SHP77 (cell line): ENCODE measurements around the gene TSFM.
"Not testable (repeated sequence)": the region's sequence is repeated elsewhere in the genome, so short reads cannot be mapped to it uniquely, and the experiment has no call there.

ENCODE experiments used
- DNase-seq, 2 experiments: peaks; one replicate each; lab custom pipeline; 2025; lab: John Stamatoyannopoulos, UW

Gene TSFM

DNA sequence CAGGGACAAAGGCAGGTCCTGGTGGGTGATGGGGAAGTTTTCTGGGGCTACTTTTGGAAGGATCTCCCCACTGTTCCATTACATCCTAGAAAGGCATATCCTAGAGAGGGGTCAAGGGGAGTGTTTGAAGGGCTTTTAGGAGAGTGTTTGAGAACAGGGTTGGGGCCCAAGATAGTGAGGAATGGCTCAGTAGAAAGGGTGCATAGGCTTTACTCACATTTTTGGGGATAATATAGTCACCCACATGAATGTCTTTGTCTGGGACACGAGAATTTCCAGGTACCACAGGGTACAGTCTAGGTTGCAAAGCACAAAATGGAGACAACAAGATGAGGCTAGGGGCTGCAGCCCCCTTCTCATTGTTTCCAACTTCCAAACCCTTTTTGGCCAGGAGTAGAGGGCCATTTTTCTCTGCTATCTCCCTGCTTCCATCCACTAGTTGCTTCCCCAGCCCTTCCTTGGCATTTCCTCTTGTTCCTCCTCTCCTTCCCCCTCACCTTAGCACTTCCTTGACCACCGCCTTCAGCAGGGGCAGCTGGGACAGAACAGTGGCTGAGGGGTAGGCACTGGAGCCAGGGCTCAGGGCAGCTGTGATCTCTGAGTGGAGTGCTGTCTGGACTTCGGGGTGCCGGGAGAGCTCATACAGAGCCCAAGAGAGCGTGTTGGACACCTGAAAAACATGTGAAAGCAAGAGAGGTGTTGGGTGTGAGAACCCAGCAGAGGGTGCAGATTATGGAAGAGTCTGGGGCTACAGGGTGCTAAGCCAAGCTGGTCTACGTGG lies 18.5 kb upstream of the TSFM start:
- no peak for DNase-seq

DNA sequence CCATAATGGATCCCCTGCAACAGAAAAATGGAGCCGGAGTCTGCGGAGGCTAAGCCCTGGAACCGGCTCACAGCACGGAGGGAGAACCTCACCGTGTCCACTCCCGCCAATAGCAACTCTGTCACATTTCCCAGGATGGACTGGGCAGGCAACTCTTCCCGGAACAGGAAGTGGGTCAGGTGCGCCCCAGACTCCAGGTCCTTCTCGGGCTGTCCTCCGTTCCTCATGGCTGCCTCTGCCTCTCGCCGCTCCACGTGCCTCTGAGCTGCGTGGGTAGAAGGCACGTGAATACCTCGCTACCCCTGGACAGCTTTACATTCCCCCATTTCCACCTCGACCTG lies 18.0 kb upstream of the TSFM start:
- DNase-seq = no peak

DNA sequence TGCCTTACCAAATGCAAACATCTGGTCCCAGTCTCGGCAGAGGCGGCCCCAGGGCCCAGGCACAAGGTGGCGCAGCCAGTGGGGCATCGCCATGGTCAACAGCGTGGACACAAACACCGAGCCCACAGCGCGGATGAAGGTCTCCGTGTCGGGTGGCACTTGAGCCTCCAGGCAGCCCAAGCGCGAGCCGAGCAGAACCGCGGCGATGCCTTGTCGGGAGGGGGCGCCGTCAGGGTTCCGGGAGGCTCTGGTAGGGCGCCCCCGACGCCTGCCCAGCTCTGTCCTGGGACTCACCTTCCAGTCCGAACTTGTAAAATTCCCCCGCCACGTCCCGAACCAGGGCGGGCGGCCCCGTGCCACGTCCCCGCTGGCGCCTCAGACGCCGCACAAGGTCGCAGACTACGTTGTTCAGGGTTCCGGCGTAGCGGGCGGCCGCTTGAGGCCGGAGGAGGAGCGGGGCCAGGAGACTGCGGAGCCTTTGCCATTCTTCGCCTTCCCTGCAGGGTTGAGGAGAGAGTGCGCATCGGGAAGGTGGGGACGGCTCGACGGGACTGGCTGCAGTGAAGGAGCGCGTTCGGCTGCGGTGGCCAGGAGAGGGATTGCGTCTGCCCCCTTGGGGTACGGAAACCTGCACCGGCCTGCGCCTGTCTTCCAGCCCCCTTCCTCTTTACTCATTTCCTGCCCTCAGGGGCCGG lies 17.4 kb upstream of the TSFM start:
- DNase-seq = no peak

DNA sequence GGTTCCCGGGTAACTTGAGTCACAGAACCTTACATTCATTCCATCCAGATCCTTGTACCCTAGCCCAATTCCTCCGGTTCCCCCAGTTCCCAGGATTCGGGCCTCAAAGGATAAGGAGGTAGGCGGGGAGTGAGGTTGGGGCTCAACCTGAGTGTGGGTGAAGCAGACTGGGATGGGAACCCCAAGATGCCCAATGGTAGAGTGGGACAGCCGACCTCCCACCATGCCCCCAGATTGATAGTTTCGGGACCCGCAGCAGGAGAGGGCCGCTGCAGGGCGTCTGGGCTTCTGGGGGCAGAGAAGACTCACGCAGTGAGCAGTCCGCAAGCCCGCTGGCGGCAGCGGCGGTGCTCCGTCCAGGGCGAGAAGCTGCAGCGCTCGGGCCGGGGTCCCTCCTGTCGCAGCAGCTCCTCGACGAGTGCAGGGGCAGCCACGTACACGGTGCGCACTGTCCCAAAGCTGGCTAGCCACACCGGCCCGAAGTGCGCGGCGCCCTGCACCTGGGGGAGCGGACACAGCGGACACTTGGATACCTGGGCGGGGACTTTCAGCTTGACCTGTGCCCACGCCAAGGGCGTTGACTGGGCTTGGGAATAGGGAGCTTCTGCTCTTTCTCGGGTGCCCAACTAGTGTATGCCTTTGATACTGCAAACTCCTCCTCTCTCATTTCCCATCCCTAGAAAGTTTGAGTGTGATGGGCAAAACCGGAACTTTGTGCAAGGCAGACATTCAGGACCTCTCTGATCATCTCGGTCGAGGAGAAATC lies 16.7 kb upstream of the TSFM start:
- no peak for DNase-seq

DNA sequence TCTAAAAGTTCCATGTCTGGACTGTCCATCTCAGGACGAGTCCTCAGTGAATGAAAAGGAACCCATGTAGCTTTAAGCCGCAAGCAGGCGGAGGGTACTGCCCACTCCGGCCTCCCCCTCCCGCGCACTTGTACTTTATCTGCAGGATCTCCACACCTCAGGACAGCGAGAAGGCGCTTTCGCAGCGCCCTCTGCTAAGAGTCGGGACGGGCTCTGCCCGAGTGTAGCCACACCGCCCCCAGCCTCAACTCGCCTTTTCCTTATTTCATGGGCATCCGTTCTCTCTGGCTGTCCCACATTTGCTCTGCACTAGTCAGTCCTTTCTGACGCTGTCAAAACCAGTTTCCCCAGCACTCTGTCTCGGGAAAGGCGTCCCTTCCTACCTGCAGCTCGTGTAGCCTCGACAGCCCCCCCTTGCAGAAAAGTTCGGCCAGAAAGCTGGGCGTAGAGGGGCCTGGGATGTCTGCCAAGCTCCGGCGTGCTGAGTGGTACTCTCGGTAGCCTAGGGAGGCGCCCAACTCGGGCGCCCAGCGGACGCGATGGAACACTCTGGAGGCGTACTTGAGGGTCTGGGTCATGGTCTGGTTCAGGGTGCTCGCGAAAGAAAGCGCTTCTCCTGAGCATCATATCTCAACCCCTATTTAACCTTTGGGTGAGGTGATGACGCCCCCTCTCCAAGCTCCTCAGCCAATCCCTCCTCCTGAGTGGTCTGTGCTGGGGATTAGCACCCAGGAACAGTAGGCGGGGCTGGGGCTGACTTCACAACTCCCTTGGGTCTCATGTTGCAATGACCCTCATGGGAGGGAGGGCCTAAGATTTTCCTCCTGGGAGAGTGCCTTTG lies 15.9 kb upstream of the TSFM start, which contains the start of gene CYP27B1:
TSS of gene CYP27B1 (minus strand) at position 615 of the 841 bp plus-strand sequence. CDS start at position 578, 37 bp downstream.
- peak in 1 of 2 experiments; percentile 14 for DNase-seq

DNA sequence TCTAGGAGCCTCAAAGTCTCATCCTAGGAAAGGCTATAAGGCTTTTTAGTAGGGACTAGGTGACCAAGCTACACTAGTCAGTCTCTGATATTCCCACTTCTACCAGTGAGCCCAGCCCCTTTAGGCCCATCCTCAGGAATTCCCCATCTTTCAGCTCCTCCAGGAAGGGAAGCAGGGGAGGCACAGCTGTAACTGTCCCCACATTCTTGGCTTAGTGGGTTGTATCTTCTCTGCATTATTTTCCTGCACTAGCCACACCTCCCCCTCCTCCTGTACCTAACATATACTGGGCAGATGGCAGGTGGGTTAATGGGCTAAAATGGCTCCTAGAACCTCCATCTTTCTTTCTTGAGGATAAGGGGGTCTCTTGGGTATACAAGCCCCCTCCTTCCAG lies 15.3 kb upstream of the TSFM start:
- DNase-seq = no peak

DNA sequence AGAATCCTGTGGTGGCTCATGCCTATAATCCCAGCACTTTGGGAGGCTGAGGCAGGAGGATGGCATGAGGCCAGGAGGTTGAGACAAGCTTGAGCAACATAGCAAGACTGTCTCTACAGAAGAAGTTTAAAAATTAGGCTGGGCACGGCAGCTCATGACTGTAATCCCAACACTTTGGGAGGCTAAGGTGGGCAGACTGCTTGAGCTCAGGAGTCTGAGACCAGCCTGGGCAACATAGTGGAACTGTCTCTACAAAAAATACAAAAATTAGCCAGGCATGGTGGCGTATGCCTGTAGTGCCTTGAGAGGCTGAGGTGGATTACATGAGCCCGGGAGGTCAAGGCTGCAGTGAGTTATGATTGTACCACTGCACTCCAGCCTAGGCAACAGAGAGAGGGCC lies 14.7 kb upstream of the TSFM start:
- no peak for DNase-seq

DNA sequence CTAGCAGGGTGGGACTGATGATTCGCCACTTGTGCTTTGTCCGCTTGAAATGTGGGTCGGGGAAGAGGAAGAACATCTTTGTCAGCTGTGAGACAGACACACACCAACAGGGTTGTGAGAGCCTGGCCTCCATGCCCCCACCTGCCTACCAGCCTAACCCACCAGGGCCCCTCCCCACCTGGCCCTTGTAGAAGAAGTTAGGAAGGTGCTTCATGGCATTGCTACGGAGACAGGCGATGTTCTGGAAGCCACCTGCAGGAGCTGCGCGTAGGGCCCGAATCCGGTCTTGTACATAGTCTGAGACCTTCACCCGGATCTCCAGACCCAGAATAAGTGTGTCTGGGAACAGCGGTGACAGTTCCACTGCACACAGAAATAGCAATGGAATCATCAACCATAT lies 13.0 kb upstream of the TSFM start:
- DNase-seq = no peak

DNA sequence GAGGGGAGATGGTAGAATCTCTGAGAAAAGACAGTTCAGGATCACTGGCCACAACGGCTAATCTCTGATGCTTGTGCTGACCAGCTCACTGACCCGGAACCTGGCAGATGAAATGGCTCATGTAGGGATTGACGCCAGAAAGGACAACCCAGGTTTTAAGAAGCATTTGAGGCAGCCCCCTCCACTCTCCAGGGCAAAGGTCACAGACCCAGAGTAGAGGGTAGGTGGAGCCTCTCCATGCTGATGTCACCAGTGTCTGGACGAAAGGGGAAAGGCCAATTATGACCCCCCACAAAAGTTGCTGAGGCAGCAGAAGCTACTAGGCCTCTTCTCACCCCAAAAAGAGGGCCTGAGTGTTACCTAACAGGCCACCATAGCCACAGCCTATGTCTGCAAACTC lies 11.9 kb upstream of the TSFM start:
- DNase-seq = no peak

DNA sequence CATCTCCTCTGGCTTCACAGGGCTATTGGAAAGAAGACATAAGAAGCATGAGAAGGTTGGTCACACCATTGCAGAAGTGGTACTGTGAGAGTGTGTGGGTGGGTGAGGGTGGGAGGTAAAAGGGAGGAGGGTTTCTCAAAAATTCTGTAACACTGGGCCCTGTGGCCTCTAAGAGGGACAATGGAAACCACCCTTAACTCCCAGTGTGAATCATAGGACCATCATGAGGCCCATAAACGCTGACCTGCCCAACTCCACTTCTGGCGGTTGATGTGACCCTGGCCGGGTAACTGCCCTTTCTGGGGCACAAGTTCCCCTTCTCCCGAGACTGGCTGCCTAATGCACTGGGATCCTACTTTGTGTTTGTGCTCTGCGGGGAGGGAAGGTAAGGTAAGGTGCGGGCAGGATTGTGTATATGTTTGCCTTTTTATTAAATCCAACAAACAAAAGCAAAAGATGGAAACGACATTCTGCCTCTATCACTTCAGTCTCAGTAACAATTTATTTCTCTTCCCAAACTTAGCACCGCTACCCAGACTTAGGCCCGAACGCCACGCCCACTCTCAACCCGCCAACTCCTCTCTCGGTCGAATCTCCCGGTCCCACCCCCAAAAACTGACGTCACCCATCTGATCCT lies 11.2 kb upstream of the TSFM start:
- DNase-seq = peak; percentile 77 to 89

DNA sequence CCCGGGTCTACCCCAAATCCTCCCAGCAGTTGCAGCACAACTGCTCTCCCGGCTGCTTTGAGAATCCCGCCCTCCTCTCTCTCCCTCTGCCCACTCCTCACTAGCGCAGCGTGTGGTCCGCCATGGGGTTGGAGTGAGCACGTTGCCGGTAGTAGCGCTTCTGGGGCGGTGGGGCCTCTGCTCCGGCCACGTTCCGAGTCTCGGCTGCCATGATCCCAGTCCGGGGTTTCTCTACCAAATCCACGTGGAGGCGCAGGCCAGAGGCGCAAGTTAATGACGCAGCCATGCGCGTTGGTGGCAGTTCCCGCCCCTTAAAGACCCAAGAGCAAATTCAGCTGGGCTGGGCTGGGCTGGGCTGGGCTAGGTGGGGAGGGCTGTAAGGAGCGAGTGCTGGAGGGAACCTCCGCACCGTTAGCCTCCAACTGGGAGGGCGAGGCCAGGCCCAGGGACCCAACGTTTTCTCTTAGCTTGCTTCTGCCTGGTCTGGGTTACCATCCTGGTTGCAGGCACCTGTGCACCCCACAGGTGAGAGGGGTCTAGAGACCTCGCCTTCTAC lies 10.6 kb upstream of the TSFM start, which contains the start of gene METTL1:
TSS of gene METTL1 (minus strand) at position 233 of the 556 bp plus-strand sequence. CDS start at position 211, 22 bp downstream.
- peak; percentile 91 to 96 for DNase-seq

DNA sequence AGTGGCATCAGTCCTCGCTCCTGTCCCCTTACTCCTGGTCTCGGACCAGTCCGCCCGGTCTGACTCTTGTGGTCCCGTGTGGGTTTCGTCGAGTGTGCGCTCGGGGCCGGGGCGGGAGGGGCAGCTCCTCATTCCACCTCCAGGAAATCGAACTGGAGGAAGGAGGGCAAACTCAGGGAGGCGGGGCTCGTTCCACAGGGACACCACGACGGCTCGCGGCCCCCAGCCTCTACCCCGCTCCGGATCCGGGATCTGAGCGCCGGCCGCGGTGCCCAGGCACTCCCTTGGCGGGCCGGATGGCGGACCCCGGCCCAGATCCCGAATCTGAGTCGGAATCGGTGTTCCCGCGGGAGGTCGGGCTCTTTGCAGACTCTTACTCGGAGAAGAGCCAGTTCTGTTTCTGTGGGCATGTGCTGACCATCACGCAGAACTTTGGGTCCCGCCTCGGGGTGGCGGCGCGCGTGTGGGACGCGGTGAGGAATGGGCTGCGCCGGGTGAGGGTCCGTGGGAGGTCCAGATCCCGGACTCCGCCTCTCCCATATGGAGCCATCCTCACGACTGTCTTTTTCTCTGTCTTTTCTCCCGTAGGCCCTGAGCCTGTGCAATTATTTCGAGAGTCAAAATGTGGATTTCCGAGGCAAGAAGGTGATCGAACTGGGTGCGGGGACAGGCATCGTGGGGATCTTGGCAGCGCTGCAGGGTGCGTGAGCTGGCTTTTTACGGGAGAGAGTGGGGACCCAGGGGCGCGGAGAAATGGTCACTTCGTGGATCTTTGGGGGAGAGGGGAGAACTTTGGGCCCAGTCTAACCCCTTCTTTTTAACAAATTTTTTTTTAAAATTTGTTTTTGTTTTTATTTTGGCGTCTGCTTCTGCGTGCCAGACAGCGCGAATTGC lies 9.9 kb upstream of the TSFM start, which contains the start of gene EEF1AKMT3:
TSS of gene EEF1AKMT3 (plus strand) at position 186 of the 894 bp plus-strand sequence. CDS start at position 297, 111 bp downstream.
- DNase-seq = peak; percentile 47 to 66

DNA sequence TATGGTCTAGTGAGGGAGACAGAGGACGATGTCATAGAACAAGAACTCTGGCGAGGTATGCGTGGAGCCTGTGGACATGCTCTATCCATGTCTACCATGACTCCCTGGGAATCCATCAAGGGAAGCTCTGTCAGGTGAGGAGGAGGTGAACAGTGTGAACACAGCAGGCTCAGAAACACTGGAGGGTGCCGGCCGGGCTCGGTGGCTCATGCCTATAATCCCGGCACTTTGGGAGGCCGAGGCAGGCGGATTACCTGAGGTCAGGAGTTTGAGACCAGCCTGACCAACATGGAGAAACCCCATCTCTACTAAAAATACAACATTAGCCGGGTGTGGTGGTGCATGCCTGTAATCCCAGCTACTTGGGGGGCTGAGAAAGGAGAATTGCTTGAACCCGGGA lies 8.0 kb upstream of the TSFM start:
- not testable (repeated sequence) for DNase-seq

DNA sequence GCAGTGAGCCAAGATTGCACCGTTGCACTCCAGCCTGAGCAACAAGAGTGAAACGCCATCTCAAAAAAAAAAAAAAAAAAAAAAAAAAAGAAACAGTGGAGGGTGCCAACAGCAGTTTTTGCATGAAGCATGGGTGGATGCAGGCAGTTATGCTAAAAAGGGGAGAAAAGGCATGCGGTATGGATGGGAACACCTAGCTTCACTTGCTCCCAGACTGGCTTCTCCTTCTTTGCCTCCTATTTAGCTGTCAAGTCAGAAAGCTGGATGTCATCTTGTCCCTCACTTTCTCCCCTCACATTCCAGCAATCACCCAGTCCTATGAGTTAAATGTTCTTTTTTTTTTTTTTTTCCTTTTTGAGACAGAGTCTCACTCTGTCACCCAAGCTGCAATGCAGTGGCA lies 7.5 kb upstream of the TSFM start:
- no peak for DNase-seq

DNA sequence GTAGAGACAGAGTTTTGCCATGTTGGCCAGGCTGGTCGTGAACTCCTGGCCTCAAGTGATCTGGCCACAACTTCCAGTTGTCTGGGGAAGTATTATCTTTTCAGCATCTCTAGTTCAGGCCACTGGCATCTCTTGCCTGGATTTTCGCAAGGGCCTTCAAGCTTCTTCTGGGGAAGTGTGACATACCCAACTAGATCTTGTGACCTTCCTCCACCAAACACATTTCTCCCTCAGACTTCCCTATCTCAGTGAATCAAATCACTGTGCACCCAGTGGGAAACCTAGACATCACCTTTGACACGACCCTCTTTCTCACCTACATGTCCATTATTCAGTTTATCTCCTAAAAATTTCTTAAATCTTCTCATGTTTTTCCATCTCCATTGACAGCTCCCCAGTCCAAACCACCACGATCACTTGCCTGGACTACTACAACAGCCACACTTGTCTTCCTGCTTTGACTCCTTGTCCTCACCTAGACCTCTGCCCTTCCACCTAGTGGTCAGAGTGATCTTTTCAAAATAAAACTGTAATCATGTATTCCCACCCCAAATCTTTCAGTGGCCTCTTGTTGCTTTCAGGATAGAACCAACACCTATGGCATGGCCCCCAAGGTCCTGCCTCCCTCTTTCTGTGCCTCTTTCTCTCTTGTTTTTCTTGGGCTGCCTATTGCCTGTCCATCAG lies 6.9 kb upstream of the TSFM start:
- no peak for DNase-seq

DNA sequence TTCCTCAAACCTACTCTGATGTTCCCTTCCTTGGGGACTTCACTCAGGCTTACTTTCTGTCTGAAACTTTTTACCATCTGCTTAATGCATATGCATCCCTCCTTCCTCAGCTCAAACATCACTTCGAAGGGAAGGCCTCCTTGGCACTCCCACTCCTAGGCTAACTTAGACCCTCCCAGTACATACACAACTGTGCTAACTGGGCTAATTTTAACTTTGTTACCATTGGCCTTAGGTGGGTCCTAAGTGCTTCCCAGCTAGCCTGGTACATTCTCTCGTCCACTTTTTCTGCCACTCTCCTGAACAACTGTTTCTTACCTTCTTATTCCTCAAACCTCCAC lies 6.4 kb upstream of the TSFM start:
- DNase-seq = no peak

DNA sequence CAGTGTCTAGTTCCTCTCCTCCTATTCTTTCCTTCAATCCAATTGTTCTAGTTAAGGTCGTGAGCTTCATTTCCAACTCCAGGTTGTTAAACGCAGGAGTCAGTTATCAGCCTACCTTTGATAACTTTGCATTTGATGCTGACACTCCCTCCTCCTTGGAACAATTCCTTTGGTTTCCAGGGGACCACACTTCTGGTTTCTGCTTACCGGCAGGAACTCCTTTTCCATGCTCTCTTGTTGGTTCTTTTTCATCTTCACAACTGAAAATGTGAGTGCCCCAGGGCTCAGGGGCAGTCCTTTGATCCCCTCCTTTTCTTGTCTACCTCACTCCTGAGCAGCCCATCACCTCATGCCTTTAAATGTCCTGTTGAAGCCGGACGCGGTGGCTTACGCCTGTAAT lies 5.2 kb upstream of the TSFM start:
- DNase-seq = no peak

DNA sequence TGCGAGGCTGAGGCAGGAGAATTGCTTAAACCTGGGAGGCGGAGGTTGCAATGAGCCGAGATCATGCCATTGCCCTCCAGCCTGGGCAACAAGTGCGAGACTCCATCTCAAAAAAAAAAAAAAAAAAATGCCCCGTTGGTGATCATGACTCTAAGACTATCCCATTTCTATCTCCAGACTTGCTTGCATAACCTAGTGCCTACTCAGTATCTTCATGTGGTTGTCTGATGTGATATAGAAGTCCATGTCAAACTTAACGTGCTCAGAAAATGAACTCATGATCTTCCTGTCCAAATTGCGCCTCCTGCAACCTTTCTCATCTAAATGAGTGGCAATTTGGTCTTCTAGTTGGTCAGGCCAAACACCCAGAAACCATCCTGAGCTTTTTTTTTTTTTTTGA lies 4.7 kb upstream of the TSFM start:
- DNase-seq = no peak

DNA sequence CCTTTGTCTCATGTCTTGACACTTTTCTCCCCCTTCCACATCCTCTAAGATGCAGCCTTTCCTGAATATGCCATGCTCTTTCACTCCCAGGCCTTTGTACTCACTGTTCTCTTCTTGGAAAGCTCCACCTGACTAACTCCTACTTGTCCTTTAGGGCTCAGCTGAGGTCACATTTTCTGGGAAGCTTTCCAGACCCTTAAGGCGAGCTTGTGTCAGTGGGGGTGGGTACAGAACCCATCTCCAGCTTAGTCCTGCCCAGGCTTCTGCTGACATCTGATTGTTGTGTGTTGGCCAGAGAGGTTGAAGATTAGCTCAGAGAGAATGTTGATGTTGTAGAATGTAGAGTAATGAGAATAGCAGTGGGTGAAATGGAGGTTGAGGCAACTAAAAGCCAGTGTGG lies 2.9 kb upstream of the TSFM start:
- no peak for DNase-seq
